Nucleus accumbens (tissue), 56 donors: ENCODE results near the gene AKAP12.

Source experiments
- DNase-seq, 56 donors: peaks; one replicate each; lab custom pipeline; 2025; lab: John Stamatoyannopoulos, UW

AKAP12 gene, protein sequence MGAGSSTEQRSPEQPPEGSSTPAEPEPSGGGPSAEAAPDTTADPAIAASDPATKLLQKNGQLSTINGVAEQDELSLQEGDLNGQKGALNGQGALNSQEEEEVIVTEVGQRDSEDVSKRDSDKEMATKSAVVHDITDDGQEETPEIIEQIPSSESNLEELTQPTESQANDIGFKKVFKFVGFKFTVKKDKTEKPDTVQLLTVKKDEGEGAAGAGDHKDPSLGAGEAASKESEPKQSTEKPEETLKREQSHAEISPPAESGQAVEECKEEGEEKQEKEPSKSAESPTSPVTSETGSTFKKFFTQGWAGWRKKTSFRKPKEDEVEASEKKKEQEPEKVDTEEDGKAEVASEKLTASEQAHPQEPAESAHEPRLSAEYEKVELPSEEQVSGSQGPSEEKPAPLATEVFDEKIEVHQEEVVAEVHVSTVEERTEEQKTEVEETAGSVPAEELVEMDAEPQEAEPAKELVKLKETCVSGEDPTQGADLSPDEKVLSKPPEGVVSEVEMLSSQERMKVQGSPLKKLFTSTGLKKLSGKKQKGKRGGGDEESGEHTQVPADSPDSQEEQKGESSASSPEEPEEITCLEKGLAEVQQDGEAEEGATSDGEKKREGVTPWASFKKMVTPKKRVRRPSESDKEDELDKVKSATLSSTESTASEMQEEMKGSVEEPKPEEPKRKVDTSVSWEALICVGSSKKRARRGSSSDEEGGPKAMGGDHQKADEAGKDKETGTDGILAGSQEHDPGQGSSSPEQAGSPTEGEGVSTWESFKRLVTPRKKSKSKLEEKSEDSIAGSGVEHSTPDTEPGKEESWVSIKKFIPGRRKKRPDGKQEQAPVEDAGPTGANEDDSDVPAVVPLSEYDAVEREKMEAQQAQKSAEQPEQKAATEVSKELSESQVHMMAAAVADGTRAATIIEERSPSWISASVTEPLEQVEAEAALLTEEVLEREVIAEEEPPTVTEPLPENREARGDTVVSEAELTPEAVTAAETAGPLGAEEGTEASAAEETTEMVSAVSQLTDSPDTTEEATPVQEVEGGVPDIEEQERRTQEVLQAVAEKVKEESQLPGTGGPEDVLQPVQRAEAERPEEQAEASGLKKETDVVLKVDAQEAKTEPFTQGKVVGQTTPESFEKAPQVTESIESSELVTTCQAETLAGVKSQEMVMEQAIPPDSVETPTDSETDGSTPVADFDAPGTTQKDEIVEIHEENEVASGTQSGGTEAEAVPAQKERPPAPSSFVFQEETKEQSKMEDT (N-terminal part only)

DNA sequence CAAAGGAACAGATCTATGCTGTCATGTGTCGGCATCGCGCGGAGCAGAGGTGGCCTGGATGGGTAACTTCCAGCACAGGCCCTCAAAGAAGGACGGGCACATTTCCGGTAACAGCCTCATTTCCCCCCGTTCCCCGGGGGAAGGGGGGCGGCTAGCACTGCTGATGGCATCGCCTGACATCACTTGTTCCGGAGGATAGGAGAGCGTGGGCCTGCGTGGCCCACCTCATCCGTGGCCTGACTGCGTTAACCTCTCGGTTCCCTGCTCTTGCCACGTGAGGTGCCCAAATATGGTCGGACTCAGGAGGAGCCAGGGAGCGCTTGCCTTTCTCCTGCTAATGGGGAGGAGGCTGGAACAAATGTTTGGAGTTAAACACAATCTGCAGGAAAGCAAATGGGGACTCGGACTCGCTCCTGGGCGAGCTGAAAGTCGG, at the start of gene AKAP12:
AKAP12 (plus strand) TSS at position 365 of the 433 bp plus-strand sequence. CDS start 596 bp downstream, outside the sequence.
- DNase-seq = peak in 40 of 56 donors; percentile 4 to 78 (median 48)

DNA sequence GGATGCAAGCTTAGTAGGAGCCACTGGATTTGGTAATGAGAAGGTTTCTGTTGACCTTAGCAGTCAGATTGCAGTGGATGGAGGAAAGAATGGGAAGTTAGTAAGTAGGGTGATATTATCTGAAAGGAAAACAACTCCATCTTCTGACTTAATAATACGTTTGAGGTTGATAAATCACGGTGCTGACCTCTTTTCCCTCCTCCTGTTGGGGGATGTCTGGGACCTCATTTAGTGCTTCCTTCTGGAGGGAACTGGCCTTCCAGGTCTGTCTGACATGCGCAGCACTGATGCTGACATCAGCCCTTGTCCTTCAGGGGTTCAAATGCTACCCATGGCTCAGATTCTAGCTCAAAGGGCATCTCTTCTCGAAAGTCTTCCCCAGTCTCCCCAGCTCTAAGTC, 48.2 kb upstream of the AKAP12 start:
- no peak for DNase-seq

DNA sequence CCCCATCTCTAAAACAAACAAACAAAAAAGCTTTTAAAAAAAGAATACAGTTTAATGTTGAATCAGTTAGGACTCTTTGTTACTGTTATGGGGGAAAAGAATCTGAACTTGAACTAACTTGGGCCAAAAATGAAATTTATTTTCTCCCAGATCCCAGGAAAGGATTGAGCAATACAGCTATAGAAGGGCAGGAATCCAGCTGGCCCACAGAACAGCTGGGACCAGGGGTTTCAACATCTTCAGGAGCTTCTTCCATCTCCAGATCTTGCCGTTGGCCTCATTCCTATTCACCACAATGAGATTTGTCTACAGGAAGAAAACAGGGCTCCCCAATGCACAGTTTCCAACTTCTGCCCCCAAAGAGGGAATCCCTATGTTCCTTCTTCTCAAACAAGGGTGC, 43.2 kb upstream of the AKAP12 start:
- DNase-seq = no peak

DNA sequence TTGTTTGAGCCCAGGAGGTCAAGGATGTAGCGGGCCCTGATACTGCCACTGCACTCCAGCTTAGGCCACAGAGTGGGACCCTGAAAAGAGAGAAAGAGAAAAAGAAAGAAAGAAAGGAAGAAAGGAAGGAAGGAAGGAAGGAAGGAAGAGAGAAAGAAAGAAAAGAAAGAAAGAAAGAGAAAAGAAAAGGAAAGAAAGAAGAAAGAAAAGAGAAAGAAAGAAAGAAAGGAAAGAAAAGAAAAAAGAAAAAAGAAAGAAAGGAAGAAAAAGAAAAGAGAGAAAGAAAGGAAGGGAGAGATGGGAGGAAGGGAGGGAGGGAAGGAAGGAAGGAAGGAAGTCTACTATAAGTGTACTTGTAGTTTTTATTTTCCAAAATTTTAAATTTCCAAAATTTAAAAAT, 42.2 kb upstream of the AKAP12 start:
- DNase-seq = no peak

DNA sequence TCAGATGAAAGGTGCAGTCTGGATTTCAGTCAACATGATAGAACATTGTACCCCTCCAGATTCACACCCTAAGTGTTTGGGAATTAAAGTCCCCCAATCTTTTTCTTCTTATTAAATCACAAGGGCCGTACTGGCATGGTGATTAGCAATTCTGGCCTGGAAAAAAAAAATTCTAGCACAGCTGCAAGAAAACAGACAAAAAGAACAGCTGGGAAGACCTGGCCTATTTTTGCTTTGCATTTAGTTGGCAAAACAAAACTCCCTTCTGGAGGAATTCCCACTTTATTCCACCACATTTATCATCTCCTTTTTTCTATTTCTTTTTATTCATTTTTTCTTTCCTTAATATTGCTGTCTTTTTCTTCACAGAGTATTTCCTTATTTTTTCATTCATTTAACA, 39.8 kb upstream of the AKAP12 start:
- DNase-seq = no peak

DNA sequence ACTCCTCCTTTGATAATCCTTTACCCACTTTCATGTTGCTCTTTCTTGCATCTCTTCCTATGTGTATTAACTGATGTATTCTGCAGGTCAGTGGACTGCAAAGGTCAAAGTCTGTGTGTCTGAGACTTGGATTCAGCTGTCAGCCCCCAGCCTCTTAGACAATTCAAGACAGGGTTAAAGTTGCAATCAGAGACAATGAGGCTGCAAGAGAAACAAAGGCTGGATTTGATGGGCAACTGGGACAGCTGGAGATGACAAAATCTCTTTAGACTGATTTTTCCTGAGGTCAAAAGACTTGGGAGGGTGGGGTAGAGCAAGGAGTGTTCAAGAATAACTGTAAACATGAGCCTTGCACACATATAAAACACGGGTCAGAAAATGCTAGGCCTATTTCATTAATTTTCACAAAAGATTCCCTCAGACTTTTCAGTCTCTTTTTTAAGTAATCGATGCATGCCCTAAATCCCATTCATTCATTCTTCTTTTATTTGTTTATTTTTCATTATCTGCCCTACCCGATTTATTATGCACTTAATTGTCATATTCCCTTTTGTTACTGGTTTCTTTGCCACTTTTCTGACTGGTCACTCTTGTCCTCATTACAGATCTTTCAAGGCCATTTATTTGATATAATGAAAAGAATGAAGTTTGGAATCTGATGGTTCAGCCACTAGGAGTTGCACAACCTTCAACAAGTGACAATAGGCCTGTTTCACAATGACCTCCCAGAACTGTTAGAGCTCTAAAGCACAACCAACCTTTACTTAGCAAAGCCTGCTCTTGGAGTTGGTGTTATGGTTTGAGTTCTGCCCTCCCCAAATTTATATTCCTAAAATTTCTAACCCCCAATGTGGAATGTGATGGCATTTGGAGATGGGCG, 33.8 kb upstream of the AKAP12 start:
- DNase-seq = no peak

DNA sequence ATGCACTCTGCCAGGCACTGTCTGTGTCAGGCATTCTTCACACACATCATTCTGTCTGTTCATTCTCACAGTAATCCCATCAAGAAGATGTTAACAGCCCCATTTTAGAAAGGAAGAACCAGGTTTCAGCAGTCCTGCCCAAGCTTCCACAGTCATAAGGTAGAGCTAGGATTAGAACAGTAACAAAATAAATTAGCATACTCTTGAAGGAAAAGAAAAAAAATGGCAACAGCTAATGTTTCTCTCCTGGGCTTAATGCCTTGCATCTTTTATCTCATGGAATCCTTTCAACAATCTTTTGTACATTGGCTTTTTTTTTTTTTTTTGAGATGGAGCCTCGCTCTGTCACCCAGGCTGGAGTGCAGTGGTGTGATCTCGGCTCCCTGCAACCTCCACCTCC, 32.1 kb upstream of the AKAP12 start:
- DNase-seq = no peak

DNA sequence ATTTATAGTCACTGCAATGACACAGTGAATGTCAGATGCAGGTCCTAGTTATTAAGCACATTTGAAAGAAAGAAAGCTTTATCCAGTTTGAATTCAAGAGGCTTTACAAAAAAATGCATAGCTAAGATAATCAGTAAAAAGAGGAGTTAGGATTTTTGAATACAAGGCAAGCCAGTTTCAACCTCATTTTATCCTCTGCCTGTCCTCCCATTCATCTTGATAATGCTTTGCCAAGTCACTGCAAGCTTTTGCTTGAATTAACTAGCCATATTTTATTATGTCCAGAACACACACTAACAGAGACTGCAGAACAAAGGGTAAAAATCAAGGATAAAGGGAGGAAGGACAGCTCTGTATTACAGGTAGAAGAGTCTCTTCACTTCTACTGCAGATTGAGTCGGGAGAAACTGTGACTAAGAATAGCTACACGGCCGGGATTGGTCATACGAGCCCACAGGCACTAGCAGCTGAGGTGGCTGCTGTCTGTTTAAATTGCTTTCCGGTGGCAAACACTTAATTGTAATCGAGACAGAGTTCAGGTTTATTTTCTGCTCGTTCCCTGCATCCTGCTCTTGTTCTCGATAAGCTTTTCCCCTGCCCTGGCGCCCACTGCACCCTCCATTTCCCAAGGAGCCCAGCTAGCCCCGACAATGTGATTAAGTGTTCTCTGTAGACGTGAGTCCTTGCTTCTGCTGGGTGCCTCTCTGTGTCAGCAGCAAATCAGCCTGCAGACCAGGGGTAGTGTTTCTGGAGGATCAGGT, 30.5 kb upstream of the AKAP12 start:
- DNase-seq = no peak

DNA sequence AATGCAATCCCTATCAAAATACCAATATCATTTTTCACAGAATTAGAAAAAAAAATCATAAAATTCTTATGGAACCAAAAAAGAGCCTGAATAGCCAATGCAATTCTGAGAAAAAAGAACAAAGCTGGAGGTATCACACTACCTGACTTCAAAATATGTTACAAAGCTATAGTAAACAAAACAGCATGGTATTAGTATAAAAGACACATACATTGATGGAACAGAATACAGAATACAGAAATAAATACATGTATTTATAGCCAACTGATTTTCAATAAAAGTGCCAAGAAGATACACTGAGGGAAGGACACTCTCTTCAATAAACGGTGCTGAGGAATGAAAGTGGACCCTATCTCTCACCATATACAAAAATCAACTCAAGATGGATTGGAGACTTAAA, 28.7 kb upstream of the AKAP12 start:
- no peak for DNase-seq

DNA sequence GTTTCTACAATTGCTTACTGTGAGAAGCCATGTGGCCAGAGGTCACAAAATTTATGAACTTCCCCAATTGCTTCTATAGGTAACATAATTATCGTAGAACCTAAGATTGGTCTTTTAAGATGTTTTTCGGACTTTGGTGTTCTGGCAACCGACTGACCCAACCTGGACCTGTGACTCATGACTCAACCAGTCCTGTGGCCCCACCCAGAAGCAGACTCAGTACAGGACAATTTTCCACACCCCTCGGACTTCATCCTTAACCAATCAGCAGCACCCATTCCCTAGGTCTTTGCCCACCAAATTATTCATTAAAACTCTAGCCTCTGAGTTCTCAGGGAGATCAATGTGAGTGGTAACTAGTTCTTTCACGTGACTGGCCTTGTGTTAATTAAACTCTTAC, 26.4 kb upstream of the AKAP12 start:
- no peak for DNase-seq

DNA sequence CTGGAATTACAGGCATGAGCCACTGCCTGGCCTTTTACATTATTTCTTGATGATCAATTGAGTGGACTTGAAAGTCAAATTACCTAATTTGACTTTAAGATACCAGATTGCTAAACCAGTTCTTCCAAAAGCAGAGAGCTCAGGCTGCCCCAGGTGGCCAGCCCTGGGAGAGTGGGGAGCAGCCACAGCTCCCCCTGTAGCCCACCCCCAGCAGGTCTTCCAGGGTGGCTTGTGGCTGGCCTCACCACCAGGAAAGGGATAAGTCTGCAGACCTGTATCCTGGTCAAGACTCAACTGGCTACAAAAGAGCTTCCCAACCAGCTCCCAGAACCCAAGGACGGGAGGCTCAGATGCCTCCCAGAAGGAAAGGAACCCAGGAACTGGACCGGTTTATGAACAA, 23.8 kb upstream of the AKAP12 start:
- no peak for DNase-seq

DNA sequence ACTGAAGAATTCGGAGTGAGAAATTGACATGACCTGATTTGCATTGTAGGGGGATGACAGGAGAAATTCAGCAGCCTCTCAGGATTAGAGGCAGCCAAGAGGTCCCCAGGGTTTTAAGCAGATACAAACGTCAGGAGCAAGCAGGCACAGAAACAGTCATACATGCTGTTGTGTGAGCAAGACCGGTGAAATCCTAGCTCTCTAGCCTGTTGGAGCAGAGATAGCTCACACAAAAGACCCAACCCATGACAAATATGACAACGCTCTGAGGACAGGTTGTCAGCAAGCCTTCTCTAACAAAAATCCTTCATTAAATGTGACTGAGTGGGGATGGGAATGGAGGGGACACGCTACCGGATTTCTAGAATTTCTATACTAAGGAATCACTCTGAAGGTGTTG, 23.0 kb upstream of the AKAP12 start:
- DNase-seq = no peak

DNA sequence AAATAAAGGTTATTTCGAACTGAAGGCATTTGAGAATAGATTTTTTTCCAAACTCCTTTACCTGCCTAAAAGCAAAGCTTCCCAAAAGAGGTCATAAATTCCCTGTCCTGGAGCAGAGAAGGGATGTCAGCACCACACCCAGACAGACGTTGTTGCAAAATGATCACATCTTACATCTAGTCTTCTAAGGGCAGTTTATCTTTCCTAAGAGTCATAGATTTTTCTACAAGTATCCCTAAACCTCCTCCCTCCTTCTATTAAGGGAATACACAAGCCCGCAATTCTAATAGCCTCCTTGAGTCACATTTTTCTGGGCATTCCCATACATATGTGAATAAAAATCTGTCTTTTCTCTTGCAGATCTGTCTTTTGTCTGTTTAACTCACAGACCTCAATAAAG, 20.6 kb upstream of the AKAP12 start:
- DNase-seq = no peak

DNA sequence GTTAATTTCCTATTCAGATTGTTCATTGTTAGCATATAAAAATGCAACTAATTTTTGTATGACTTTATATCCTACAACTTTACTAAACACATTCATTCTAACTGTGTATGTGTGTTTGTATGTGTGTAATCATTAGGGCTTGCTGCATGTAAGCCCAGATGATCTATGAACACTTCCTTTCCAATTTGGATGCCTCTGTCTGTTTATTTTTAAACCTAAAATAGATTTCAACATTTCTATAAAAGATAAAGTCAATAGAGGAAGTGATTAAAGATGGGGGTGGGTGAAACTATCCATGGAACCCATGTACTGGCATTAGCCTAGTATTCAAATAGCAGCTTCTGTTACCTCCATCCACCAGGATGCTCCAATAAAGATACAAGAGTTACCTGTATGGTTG, 15.7 kb upstream of the AKAP12 start:
- no peak for DNase-seq

DNA sequence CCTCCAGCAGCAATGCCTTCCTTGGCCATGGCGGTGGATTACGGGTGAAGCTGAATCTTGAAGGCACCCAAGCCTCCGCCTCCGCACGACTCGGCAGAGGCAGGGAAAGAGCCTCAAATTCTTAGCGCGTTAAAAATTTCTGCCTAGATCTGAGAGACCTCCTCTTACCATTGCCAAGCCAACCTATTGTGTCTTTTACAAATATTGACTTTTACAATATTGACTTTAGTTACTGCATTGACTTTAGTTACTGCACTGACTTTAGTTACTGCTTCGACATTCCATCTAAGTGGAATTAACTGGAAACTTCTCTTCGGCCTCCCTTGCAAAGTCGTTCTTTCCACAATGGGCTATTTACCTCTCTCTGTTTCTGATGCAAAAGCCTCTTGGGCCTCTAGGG, 13.8 kb upstream of the AKAP12 start:
- DNase-seq = no peak

DNA sequence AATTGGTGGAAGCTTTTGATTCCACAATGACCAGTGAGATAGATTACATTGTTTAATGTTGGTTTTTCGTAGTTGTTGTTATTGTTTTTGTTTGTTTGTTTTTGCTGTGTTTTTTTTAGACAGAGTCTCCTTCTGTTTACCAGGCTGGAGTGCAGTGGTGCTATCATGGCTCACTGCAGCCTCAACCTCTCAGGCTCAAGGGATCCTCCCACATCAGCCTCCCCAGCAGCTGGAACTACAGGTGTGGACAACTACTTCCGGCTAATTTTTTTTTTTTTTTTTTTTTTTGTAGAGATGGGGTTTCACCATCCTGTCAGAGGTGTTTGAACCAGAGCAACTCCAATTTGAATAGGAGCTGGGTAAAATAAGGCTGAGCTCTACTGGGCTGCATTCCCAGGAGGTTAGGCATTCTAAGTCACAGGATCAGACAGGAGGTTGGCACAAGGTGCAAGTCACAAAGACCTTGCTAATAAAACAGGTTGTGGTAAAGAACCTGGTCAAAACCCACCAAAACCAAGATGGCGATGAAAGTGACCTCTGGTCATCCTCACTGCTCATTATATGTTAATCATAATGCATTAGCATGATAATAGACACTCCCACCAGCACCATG, 10.9 kb upstream of the AKAP12 start:
- DNase-seq = no peak

DNA sequence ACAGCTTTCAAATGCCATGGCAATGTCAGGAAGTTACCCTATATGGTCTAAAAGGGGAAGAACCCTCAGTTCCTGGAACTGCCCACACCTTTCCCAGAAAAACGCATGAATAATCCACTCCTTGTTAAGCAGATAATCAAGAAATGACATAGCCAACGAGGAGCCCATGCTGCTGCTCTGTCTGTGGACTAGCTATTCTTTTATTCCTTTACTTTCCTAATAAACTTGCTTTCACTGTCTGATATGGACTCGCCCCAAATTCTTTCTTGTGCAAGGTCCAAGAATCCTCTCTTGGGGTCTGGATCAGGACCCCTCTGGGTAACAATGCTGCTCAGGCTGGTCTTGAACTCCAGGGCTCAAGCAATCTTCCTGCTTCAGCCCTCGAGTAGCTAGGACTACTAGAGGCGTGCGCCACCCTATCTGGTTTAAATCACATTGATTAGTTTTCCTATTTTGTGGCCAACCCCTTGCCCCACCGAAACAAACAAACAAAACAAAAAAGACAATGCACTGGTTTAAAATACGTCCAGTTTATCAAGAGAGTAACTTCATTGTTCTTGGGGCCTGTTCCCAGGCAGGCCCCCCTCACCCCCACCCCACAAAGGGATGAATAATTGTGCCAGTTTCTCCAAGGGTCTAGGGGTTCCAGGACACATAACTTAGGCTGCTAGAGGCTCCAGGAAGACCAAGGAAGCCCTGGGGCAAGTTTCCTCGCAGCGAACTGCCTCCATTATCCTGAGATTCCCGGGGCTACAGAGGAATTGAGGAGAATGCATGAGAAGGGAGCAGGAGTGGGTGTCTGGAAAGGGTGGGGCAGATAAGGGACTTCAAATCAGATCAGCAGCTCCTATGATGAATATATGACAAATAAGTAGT, 10.1 kb upstream of the AKAP12 start:
- no peak for DNase-seq

DNA sequence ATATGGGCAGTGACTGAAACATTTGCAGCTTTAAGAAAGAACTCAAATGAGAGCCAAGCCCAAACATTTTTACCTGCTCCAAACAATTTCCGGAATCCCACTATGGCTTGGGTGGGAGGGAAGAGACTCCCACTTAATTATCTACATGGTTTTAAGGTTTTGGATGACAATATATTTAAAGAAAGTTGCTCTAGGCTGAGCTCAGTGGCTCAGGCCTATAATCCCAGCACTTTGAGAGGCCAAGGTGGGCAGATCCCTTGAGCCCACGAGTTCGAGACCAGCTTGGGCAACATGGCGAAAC, 9.5 kb upstream of the AKAP12 start:
- no peak for DNase-seq
